Endothelial cell of umbilical vein (primary cell): ENCODE data around the gene CRB1. TPM values are rescaled to one million over a fixed set of nuclear protein-coding genes. Genes with fewer than 3 reads are reported as not detected.

Experiments used
- BruUV-seq: library from RNA; stranded (reverse); fragments of 400-500 nt; replicated peaks from 2 replicates; lab custom pipeline; 2021; lab: Mats Ljungman, UMichigan
- CTCF ChIA-PET: fragments of 300-600, 350-600 bp; sonication (Branson Sonifier 250); formaldehyde crosslinking; loops from one replicate; lab custom pipeline; 2021; ENCODE audit warnings: antibody characterized with exemption, inconsistent platforms; lab: Charles Lee
- POLR2A ChIA-PET: fragments of 300-600, 350-600 bp; sonication (Branson Sonifier 250); formaldehyde crosslinking; loops from one replicate; lab custom pipeline; 2021; ENCODE audit warnings: antibody characterized with exemption, inconsistent platforms; lab: Charles Lee
- DNase-seq: peaks from one replicate; pipeline ENCODE4 v3.0.0-alpha.2; 2011; ENCODE audit warnings: low read depth, low spot score
- FAIRE-seq: peaks from 2 replicates; lab custom pipeline; 2011; peaks lifted over from hg19 to GRCh38; lab: Jason Lieb, UNC
- H2AFZ ChIP-seq: 2 replicates; pipeline ENCODE4 v1.6.0; 2012; ENCODE audit warnings: low read depth, low read length, control low read depth, inconsistent platforms
- H3K27ac ChIP-seq: 2 replicates; pipeline ENCODE4 v1.5.1; 2011; ENCODE audit warnings: low read depth, mild to moderate bottlenecking, control low read depth, low read length, moderate library complexity; ENCODE audit not compliant: insufficient read depth
- H3K27me3 ChIP-seq, 2 experiments: 2 replicates each; pipeline versions ENCODE4 v1.6.0 to v1.6.1; 2011; ENCODE audit warnings: low read length in 2 of 2, mixed read lengths in 1 of 2; ENCODE audit not compliant: control insufficient read depth in 2 of 2, insufficient read depth in 2 of 2
- H3K36me3 ChIP-seq, 2 experiments: 2 replicates in 1 of 2; 3 replicates in 1 of 2; pipeline ENCODE4 v1.5.1; 2011; ENCODE audit warnings: low read length in 2 of 2, mild to moderate bottlenecking in 1 of 2, moderate library complexity in 1 of 2; ENCODE audit not compliant: control insufficient read depth in 2 of 2, insufficient read depth in 2 of 2; ENCODE audit errors: extremely low read depth in 1 of 2
- H3K4me1 ChIP-seq: 3 replicates; pipeline ENCODE4 v1.5.1; 2011; ENCODE audit warnings: mild to moderate bottlenecking, low read length; ENCODE audit not compliant: control insufficient read depth, insufficient read depth; ENCODE audit errors: extremely low read depth
- H3K4me2 ChIP-seq: 2 replicates; pipeline ENCODE4 v1.6.1; 2011; ENCODE audit warnings: low read length, control low read depth, mixed read lengths; ENCODE audit not compliant: insufficient read depth
- H3K4me3 ChIP-seq, 3 experiments: fragments of 200-600 bp in 1 of 3; sonication (generic), shearing (Covaris generic) in 1 of 3; replicated peaks in 1 of 3; 2 replicates each; pipeline ENCODE4 v1.5.1; 2011 to 2016; ENCODE audit warnings: control low read depth in 3 of 3, low read length in 3 of 3, mild to moderate bottlenecking in 2 of 3, inconsistent platforms in 1 of 3, low read depth in 1 of 3, moderate library complexity in 1 of 3; ENCODE audit not compliant: insufficient read depth in 1 of 3
- H3K79me2 ChIP-seq: 2 replicates; pipeline ENCODE4 v1.6.0; 2012; ENCODE audit warnings: low read length, inconsistent platforms; ENCODE audit not compliant: control insufficient read depth, insufficient read depth
- H3K9ac ChIP-seq: replicated peaks from 2 replicates; pipeline ENCODE3; 2011; ENCODE audit warnings: low read length, control low read depth; ENCODE audit not compliant: insufficient read depth; ENCODE audit errors: extremely low read depth
- H3K9me1 ChIP-seq: replicated peaks from 3 replicates; pipeline ENCODE4 v1.6.0; 2011; ENCODE audit warnings: mild to moderate bottlenecking, low read length; ENCODE audit not compliant: control insufficient read depth, insufficient read depth; ENCODE audit errors: extremely low read depth
- H3K9me3 ChIP-seq: replicated peaks from 2 replicates; pipeline ENCODE4 v1.5.1; 2012; ENCODE audit warnings: low read length, inconsistent platforms; ENCODE audit not compliant: control insufficient read depth, insufficient read depth
- H4K20me1 ChIP-seq: replicated peaks from 2 replicates; pipeline ENCODE3; 2011; ENCODE audit warnings: mild to moderate bottlenecking, low read length; ENCODE audit not compliant: control insufficient read depth, insufficient read depth; ENCODE audit errors: extremely low read depth
- CTCF ChIP-seq, 2 donors: IDR thresholded peaks; 1 replicate in 1 of 2; 2 replicates in 1 of 2; pipeline ENCODE4 v1.5.1; 2011; ENCODE audit warnings: low read length in 2 of 2, mild to moderate bottlenecking in 2 of 2, moderate library complexity in 2 of 2, control low read depth in 1 of 2, inconsistent platforms in 1 of 2, low read depth in 1 of 2; ENCODE audit not compliant: insufficient read depth in 1 of 2; ENCODE audit errors: extremely low read depth in 1 of 2
- EZH2 ChIP-seq: IDR thresholded peaks from 2 replicates; pipeline ENCODE4 v1.6.1; 2012; ENCODE audit warnings: borderline replicate concordance, low read depth, mild to moderate bottlenecking, moderate library complexity, low read length, inconsistent platforms; ENCODE audit not compliant: severe bottlenecking
- MAX ChIP-seq: IDR thresholded peaks from 2 replicates; pipeline ENCODE4 v1.6.1; 2011; ENCODE audit not compliant: insufficient read depth, insufficient read length
- MYC ChIP-seq: IDR thresholded peaks from one replicate; pipeline ENCODE4 v1.6.1; 2011; ENCODE audit warnings: mild to moderate bottlenecking, low read depth, low read length
- POLR2A ChIP-seq: IDR thresholded peaks from 2 replicates; pipeline ENCODE4 v1.6.1; 2012; ENCODE audit warnings: low read depth, mild to moderate bottlenecking, control low read depth, low read length
- POLR2AphosphoS5 ChIP-seq: IDR thresholded peaks from 2 replicates; pipeline ENCODE4 v1.6.1; 2012; ENCODE audit warnings: low read depth, mild to moderate bottlenecking, control low read depth, low read length, moderate library complexity; ENCODE audit not compliant: insufficient read depth
- dilution Hi-C: fragments of 300-500 bp; cut with MboI; formaldehyde crosslinking; loops from one replicate; pipeline ENCODE4 v1.15.0; 2019; ENCODE audit warnings: low sequenced_read_pairs; ENCODE audit not compliant: extremely low pct_ligation_motif_present
- intact Hi-C: fragments of 100-400 bp; cut with micrococcal nuclease; formaldehyde crosslinking; loops from one replicate; pipeline ENCODE4 v1.10.0; 2022
- polyA plus RNA-seq, 4 experiments: library from polyadenylated mRNA; depleted of rRNA in 3 of 4; stranded (reverse) in 3 of 4; unstranded in 1 of 4; fragments of >200 nt; gene quantifications; 2 replicates each; pipeline versions ENCODE4 v1.2.1 to v1.2.3, GENCODE V29; 2011 to 2012; ENCODE audit warnings: missing spikeins in 1 of 4
- total RNA-seq: library from RNA; stranded (reverse); gene quantifications from 2 replicates; pipeline ENCODE4 v1.2.3, GENCODE V29; 2021

CRB1 gene
- total and polyA plus RNA-seq, 2 donors (not counting 3 experiments of a cell fraction or from before 2014, with no cell fraction given), result not detected

GRCh38 chr1:197471248-197471985 lies 203.4 kb downstream of the CRB1 start:
- H4K20me1 ChIP-seq, result no peaks in the 10 kb centered on the region
- no peaks in the 10 kb centered on the region for H3K27me3 ChIP-seq
- ChIA-PET POLR2A (no interaction called here), CTCF (no interaction called here)
- no peak for FAIRE-seq
- no peak overlapping the region for H2AFZ ChIP-seq
- H3K27ac ChIP-seq, result no peak overlapping the region
- no peak overlapping the region for H3K4me2 ChIP-seq
- H3K9me1 ChIP-seq, result no peaks in the 10 kb centered on the region
- no peak for DNase-seq
- no peaks in the 10 kb centered on the region for H3K79me2 ChIP-seq
- H3K9ac ChIP-seq, result no peak overlapping the region
- no peak for TF ChIP-seq MYC
- no peak for TF ChIP-seq POLR2AphosphoS5
- TF ChIP-seq POLR2A, result no peak
- no peak for TF ChIP-seq EZH2
- TF ChIP-seq CTCF (IDR thresholded peaks at IDR 0.05; ENCODE audit: extremely low read depth in 1 of 2, insufficient read depth in 1 of 2, low read depth in 1 of 2, low read length in 2 of 2), result no peak
- no peak for TF ChIP-seq MAX
- H3K4me3 ChIP-seq, result no peak overlapping the region
- BruUV-seq, result no TSS peak
- H3K36me3 ChIP-seq, result no peaks in the 10 kb centered on the region
- intact Hi-C loops (no loop called here), dilution Hi-C loops (no loop called here)
- no peaks in the 10 kb centered on the region for H3K4me1 ChIP-seq
- H3K9me3 ChIP-seq, result no peaks in the 10 kb centered on the region
